B cell (primary cell): ENCODE data around the gene ATAD5. TPM values are rescaled to one million over a fixed set of nuclear protein-coding genes. Genes with fewer than 3 reads are reported as not detected.
A peak's percentile ranks its signal among the peaks of the same experiment; 100 is the strongest.

ENCODE experiments used
- ATAC-seq: fragments of 200-7000 bp; cut with Tn5 transposase; one replicate; pipeline ENCODE4 v1.10.0; 2021; ENCODE audit warnings: low read depth, mild to moderate bottlenecking, moderate number of reproducible peaks, moderate library complexity
- CTCF ChIA-PET: fragments of 350-600 bp; sonication (Branson Sonifier 250); formaldehyde crosslinking; loops from one replicate; lab custom pipeline; 2021; ENCODE audit warnings: antibody characterized with exemption, inconsistent platforms; lab: Charles Lee
- POLR2A ChIA-PET: fragments of 350-600 bp; sonication (Branson Sonifier 250); formaldehyde crosslinking; loops from one replicate; lab custom pipeline; 2021; ENCODE audit warnings: antibody characterized with exemption; lab: Charles Lee
- DNase-seq: peaks from one replicate; pipeline ENCODE4 v3.0.0; 2013
- H2AFZ ChIP-seq: 2 replicates; pipeline ENCODE4 v1.6.1; 2012; ENCODE audit warnings: mild to moderate bottlenecking, low read depth, low read length; ENCODE audit not compliant: insufficient read depth, poor library complexity, severe bottlenecking
- H3K27ac ChIP-seq, 2 donors: 1 replicate in 1 of 2; 2 replicates in 1 of 2; pipeline ENCODE4 v1.5.1; 2012 to 2013; ENCODE audit warnings: low read length in 2 of 2, mild to moderate bottlenecking in 2 of 2, moderate library complexity in 1 of 2
- H3K27me3 ChIP-seq, 4 experiments: fragments of 200-600 bp in 1 of 4; sonication (generic) in 1 of 4; replicated peaks in 1 of 4; 1 replicate in 2 of 4; 2 replicates in 2 of 4; pipeline versions ENCODE4 v1.6.1 to v1.7.0; 2013 to 2016; ENCODE audit warnings: low read length in 3 of 4, mild to moderate bottlenecking in 2 of 4, mixed read lengths in 1 of 4, moderate library complexity in 1 of 4; ENCODE audit not compliant: insufficient read depth in 4 of 4, control insufficient read depth in 3 of 4; ENCODE audit errors: control extremely low read depth in 1 of 4
- H3K36me3 ChIP-seq, 2 experiments: replicated peaks in 1 of 2; 1 replicate in 1 of 2; 2 replicates in 1 of 2; pipeline versions ENCODE4 v1.6.1 to v1.7.1; 2013; ENCODE audit warnings: low read length in 1 of 2; ENCODE audit not compliant: insufficient read depth in 2 of 2, control insufficient read depth in 1 of 2; ENCODE audit errors: control extremely low read depth in 1 of 2, extremely low read depth in 1 of 2
- H3K4me1 ChIP-seq, 2 donors: fragments of 200-600 bp in 1 of 2; sonication (generic) in 1 of 2; 1 replicate in 1 of 2; 2 replicates in 1 of 2; pipeline versions ENCODE4 v1.5.1 to v1.6.1; 2013 to 2017; ENCODE audit warnings: low read length in 2 of 2; ENCODE audit not compliant: control insufficient read depth in 2 of 2, insufficient read depth in 2 of 2
- H3K4me2 ChIP-seq: replicated peaks from 2 replicates; pipeline ENCODE3; 2012; ENCODE audit warnings: mild to moderate bottlenecking, low read depth, low read length; ENCODE audit not compliant: poor library complexity, severe bottlenecking
- H3K4me3 ChIP-seq, 5 experiments: fragments of 200-600 bp in 1 of 5; sonication (generic) in 1 of 5; 1 replicate in 3 of 5; 2 replicates in 2 of 5; pipeline versions ENCODE4 v1.5.1 to v1.7.0; 2011 to 2016; ENCODE audit warnings: low read length in 4 of 5, mild to moderate bottlenecking in 4 of 5, low read depth in 2 of 5, control low read depth in 1 of 5, moderate library complexity in 1 of 5; ENCODE audit not compliant: insufficient read depth in 1 of 5; ENCODE audit errors: control extremely low read depth in 1 of 5, extremely low read depth in 1 of 5
- H3K79me2 ChIP-seq: fragments of 200-600 bp; sonication (generic); one replicate; pipeline ENCODE4 v1.6.0; 2016; ENCODE audit warnings: low read length; ENCODE audit not compliant: control insufficient read depth, insufficient read depth
- H3K9ac ChIP-seq: fragments of 200-600 bp; sonication (generic); 2 replicates; pipeline ENCODE4 v1.6.1; 2017; ENCODE audit warnings: mild to moderate bottlenecking, low read length, moderate library complexity
- H3K9me3 ChIP-seq, 3 donors: one replicate each; pipeline versions ENCODE4 v1.6.1 to v1.7.1; 2013; ENCODE audit warnings: low read length in 2 of 3; ENCODE audit not compliant: control insufficient read depth in 2 of 3, insufficient read depth in 1 of 3; ENCODE audit errors: control extremely low read depth in 1 of 3
- H4K20me1 ChIP-seq: 2 replicates; pipeline ENCODE4 v1.6.0; 2012; ENCODE audit warnings: mild to moderate bottlenecking, low read length; ENCODE audit not compliant: insufficient read depth, control insufficient read depth, poor library complexity, severe bottlenecking
- H3K27ac Mint-ChIP-seq: one replicate; pipeline ENCODE4 v1.8.0; 2021; ENCODE audit warnings: mixed read lengths
- H3K27me3 Mint-ChIP-seq: one replicate; pipeline ENCODE4 v1.8.0; 2021; ENCODE audit warnings: mixed read lengths
- H3K4me1 Mint-ChIP-seq: one replicate; pipeline ENCODE4 v1.8.0; 2021; ENCODE audit warnings: mixed read lengths
- H3K4me3 Mint-ChIP-seq: one replicate; pipeline ENCODE4 v1.8.0; 2021; ENCODE audit warnings: mixed read lengths
- H3K9me3 Mint-ChIP-seq: one replicate; pipeline ENCODE4 v1.8.0; 2022; ENCODE audit warnings: mixed read lengths; ENCODE audit not compliant: insufficient read depth
- CTCF ChIP-seq: fragments of 200-600 bp; IDR thresholded peaks from one replicate; pipeline ENCODE4 v1.8.0; 2022; ENCODE audit warnings: antibody characterized with exemption, mild to moderate bottlenecking
- EZH2 ChIP-seq: IDR thresholded peaks from 2 replicates; pipeline ENCODE4 v1.6.1; 2012; ENCODE audit warnings: borderline replicate concordance, low read depth, mild to moderate bottlenecking, moderate library complexity, low read length; ENCODE audit not compliant: insufficient read depth, poor library complexity, severe bottlenecking
- WGBS: methylation state at CpG from one replicate; pipeline ENCODE4 v1.1.5; 2013; ENCODE audit warnings: missing lambda C conversion rate; ENCODE audit not compliant: insufficient coverage; 5-methylcytosine and 5-hydroxymethylcytosine counted together
- intact Hi-C: fragments of 100-400 bp; cut with micrococcal nuclease; formaldehyde crosslinking; loops from one replicate; pipeline ENCODE4 v1.10.0; 2022
- polyA plus RNA-seq: library from polyadenylated mRNA; depleted of rRNA; stranded (reverse); fragments of >200 nt; gene quantifications from 2 replicates; pipeline ENCODE4 v1.2.3, GENCODE V29; 2012
- total RNA-seq, 2 donors: library from RNA; stranded (reverse); fragments of 120-200 nt in 1 of 2; gene quantifications; 1 replicate in 1 of 2; 2 replicates in 1 of 2; pipeline versions ENCODE4 v1.2.3 to v1.2.4, GENCODE V29; 2013 to 2022

The ATAD5 gene
- total and polyA plus RNA-seq, 2 donors (not counting 1 experiment from before 2014, with no cell fraction given), result 1.2 to 7.3 TPM

GRCh38 chr17:30933966-30934365 is 102.2 kb downstream of the ATAD5 start:
- peaks cover 2% of the 10 kb centered on the region in 2 donors for H3K4me1 ChIP-seq
- H2AFZ ChIP-seq, result no peak overlapping the region
- H3K4me3 ChIP-seq, result no peak overlapping the region
- POLR2A ChIA-PET, result no interaction called here
- intact Hi-C loops, result no loop called here
- no peak overlapping the region for H3K4me2 ChIP-seq
- H3K9me3 ChIP-seq, result no peaks in the 10 kb centered on the region
- H3K9me3 Mint-ChIP-seq, result no peaks in the 10 kb centered on the region
- peaks cover 4% of the 10 kb centered on the region for H3K4me1 Mint-ChIP-seq
- H3K36me3 ChIP-seq, result peaks cover 0 to 9% of the 10 kb centered on the region in 2 experiments
- DNase-seq (no peak), ATAC-seq (no peak)
- H3K9ac ChIP-seq, result no peak overlapping the region
- WGBS, result 59% methylated on average over 5 of the region's 5 CpGs
- no peak overlapping the region for H3K4me3 Mint-ChIP-seq
- peaks cover 5% of the 10 kb centered on the region for H3K79me2 ChIP-seq
- H3K27me3 Mint-ChIP-seq, result no peaks in the 10 kb centered on the region
- CTCF ChIA-PET, result interaction anchor here (0.5 to 0.6 kb wide), 2 partner anchors 31 to 275 kb away, joined by 3 read pairs; no protein-coding TSS in a partner anchor
- H4K20me1 ChIP-seq, result no peaks in the 10 kb centered on the region
- H3K27me3 ChIP-seq, result no peaks in the 10 kb centered on the region
- no peak overlapping the region for H3K27ac Mint-ChIP-seq
- no peak for TF ChIP-seq EZH2
- no peak for TF ChIP-seq CTCF
- no peak overlapping the region for H3K27ac ChIP-seq

DNA sequence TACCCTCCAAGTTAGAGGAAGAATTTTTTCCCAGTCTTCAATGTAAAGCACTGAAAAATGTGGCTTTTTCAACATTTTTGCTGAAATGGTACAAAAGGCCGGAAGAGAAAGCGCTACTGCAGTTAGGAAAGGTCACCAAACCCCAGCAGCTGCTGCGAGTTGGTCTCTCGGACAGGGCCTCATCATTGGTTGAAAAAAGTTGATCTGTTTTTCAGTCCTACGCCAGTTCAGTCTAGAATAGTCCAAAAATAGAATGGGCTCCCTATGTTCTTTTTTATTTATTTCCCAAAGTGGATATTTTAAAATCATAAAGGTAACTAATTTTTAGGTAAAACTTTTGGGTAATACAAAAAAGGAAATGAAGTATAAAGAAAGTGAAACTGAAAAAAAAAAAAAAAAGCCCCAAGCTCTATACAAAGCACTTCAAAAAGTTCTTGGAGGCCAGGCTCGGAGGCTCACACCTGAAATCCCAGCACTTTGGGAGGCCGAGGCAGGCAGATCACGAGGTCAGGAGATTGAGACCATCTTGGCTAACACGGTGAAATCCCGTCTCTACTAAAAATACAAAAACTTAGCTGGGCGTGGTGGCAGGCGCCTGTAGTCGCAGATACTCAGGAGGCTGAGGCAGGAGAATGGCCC is 107.4 kb downstream of the ATAD5 start:
- Mint-ChIP-seq H3K4me3 (peak overlapping the region; percentile 64), H3K4me1 (peaks cover 12% of the 10 kb centered on the region), H3K9me3 (no peaks in the 10 kb centered on the region), H3K27ac (peak overlapping the region; percentile 89), H3K27me3 (no peaks in the 10 kb centered on the region)
- Histone ChIP-seq H2AFZ (peak overlapping the region; percentile 76), H3K4me2 (peak overlapping the region; percentile 62), H3K79me2 (peaks cover 11% of the 10 kb centered on the region), H3K27ac (peak overlapping the region; percentile 66 to 79), H3K4me3 (peak overlapping the region in 2 of 5 experiments; percentile 30 to 50), H3K4me1 (peaks cover 7 to 12% of the 10 kb centered on the region in 2 donors), H4K20me1 (no peaks in the 10 kb centered on the region), H3K36me3 (peaks cover 0 to 7% of the 10 kb centered on the region in 2 experiments), H3K9me3 (no peaks in the 10 kb centered on the region), H3K27me3 (no peaks in the 10 kb centered on the region), H3K9ac (peak overlapping the region; percentile 15)
- TF ChIP-seq EZH2 (no peak), CTCF (no peak)
- POLR2A ChIA-PET, result interaction anchor here (0.6 to 1.5 kb wide), 7 partner anchors 13 to 950 kb away, joined by 3 to 7 read pairs (median 5); partner anchors contain the start of gene ADAP2
- intact Hi-C loops, result loop anchor here (2.0 kb wide), 2 partner anchors 16 to 32 kb away; partner anchors contain the start of gene RNF135
- ATAC-seq, result peak; percentile 60
- CTCF ChIA-PET, result interaction anchor here (0.5 to 2.0 kb wide), 4 partner anchors 18 to 595 kb away, joined by 3 to 5 read pairs (median 3); partner anchors contain the start of gene RNF135
- DNase-seq, result peak; percentile 58
- WGBS, result 68% methylated on average over 9 of the region's 13 CpGs
